Measurements from ENCODE around the gene ACIN1.

ACIN1 gene

DNA sequence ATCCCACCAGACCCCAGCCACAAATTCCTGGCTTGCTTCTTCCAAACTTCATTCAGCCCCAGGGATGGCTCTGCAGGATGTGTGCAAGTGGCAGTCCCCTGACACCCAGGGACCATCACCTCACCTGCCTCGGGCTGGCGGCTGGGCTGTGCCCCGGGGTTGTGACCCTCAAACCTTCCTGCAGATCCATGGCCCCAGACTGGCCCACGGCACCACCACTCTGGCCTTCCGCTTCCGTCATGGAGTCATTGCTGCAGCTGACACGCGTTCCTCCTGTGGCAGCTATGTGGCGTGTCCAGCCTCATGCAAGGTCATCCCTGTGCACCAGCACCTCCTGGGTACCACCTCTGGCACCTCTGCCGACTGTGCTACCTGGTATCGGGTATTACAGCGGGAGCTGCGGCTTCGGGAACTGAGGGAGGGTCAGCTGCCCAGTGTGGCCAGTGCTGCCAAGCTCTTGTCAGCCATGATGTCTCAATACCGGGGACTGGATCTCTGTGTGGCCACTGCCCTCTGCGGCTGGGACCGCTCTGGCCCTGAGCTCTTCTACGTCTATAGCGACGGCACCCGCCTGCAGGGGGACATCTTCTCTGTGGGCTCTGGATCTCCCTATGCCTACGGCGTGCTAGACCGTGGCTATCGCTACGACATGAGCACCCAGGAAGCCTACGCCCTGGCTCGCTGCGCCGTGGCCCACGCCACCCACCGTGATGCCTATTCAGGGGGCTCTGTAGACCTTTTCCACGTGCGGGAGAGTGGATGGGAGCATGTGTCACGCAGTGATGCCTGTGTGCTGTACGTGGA is 52.6 kb downstream of the ACIN1 start, which contains the start of gene PSMB11:
Gene PSMB11 (plus strand): TSS at position 51 of the 804 bp plus-strand sequence. CDS start 14 bp downstream, at position 65.
- TF ChIP-seq, protein P1, sequence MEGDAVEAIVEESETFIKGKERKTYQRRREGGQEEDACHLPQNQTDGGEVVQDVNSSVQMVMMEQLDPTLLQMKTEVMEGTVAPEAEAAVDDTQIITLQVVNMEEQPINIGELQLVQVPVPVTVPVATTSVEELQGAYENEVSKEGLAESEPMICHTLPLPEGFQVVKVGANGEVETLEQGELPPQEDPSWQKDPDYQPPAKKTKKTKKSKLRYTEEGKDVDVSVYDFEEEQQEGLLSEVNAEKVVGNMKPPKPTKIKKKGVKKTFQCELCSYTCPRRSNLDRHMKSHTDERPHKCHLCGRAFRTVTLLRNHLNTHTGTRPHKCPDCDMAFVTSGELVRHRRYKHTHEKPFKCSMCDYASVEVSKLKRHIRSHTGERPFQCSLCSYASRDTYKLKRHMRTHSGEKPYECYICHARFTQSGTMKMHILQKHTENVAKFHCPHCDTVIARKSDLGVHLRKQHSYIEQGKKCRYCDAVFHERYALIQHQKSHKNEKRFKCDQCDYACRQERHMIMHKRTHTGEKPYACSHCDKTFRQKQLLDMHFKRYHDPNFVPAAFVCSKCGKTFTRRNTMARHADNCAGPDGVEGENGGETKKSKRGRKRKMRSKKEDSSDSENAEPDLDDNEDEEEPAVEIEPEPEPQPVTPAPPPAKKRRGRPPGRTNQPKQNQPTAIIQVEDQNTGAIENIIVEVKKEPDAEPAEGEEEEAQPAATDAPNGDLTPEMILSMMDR (IDR thresholded peaks at IDR 0.05; ENCODE audit: control insufficient read depth, extremely low read depth, insufficient read depth): no peak
- DNase-seq (ENCODE audit: low read depth): no peak
- H3K4me3 ChIP-seq (ENCODE audit: low read depth, low read length): no peak within 1 kb of the TSS

GRCh38 chr14:23041729-23042128 is 53.2 kb downstream of the ACIN1 start:
- H3K4me3 ChIP-seq (ENCODE audit: low read depth, low read length): no peak overlapping the region
- no peak for DNase-seq (ENCODE audit: low read depth)
- TF ChIP-seq, protein P1 (IDR thresholded peaks at IDR 0.05; ENCODE audit: control insufficient read depth, extremely low read depth, insufficient read depth): no peak

- TF ChIP-seq, protein P1 (IDR thresholded peaks at IDR 0.05; ENCODE audit: control insufficient read depth, extremely low read depth, insufficient read depth): no peak
- H3K4me3 ChIP-seq (ENCODE audit: low read depth, low read length): no peak overlapping the region
Observed at GRCh38 chr14:23040100-23040499, 54.8 kb downstream of the ACIN1 start.

DNA sequence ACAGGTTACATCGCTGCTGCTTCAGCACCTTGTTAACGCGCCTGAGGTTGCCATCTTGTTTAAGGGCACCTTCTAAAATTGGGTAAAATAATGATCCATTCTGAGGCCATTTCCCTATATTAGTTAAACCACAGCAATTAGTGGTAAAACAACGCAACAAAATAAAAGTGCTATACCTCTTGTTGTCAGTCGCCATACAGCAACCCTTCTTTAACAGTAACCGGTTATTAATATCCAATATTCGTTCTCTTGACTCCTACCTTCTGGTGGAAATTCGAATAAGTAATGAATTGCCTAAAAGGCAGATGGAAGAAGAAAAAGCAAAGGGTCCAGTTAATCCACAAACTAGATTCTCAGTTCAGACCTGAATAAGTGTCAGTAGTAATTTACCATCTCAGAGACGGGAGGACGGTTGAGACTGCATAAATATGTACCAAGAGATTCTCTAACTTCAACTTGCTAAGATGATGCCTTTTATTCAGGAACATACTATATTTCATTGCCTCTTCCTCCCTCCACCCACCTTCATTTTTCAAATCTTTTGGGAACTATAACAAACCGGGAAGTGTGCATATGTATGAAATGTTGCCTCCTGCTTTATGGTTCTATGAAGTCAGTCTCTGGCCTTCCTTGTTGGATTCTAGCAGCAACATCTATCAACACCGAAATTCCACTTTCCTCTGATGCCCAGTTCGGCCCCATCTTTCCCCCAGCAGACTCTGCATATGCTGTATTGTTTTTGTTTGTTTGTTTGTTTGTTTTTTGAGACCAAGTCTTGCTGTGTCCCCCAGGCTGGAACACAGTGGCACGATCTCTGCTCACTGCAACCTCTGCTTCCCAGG is 59.4 kb downstream of the ACIN1 start:
- H3K4me3 ChIP-seq (ENCODE audit: low read depth, low read length): peak overlapping the region; percentile 93
- no peak for DNase-seq (ENCODE audit: low read depth)
- TF ChIP-seq, protein P1 (IDR thresholded peaks at IDR 0.05; ENCODE audit: control insufficient read depth, extremely low read depth, insufficient read depth): no peak

More at GRCh38 chr14:23040100-23040499, 54.8 kb downstream of the ACIN1 start:
- DNase-seq (ENCODE audit: low read depth): no peak

- TF ChIP-seq, protein P1 (IDR thresholded peaks at IDR 0.05; ENCODE audit: control insufficient read depth, extremely low read depth, insufficient read depth): no peak
- peak within 1 kb of the TSS; percentile 93 for H3K4me3 ChIP-seq (ENCODE audit: low read depth, low read length)
- DNase-seq (ENCODE audit: low read depth): peak; percentile 95
Observed at GRCh38 chr14:23034498-23035302, 60.2 kb downstream of the ACIN1 start, which contains the start of gene PSMB5. Gene PSMB5 (minus strand): TSS chr14:23034900. CDS start chr14:23034881, 19 bp downstream.

DNA sequence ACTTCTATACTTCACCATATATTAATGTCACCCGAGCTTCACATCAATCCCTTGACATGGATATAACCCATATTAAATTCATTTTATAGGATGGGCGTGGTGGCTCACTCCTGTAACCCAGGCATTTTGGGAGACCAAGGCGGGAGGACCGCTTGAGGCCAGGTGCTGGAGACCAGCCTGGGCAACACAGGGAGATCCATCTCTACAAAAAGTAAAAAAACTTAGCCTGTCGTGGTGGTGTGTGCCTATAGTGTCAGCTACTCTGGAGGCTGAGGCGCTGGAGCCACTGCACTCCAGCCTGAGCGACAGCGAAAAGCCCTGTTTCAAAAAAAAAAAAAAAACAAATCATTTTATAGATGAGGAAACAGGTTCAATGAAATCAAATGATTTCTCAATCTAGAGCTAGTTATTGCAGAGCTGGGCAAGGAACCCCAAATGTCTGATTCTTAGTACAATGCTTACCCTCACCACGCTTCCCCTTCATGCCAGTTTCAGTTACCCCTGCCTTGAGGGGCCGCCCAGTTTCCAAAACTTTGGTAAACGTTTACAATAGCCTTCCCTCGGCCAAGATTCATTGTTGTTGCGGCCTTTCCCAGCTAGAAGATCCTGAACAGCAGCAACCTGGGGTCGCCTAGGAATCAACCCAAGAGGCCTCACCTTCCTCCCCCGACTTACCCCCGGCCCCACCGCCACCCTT is 61.0 kb downstream of the ACIN1 start:
- no peak for DNase-seq (ENCODE audit: low read depth)
- peak overlapping the region; percentile 93 for H3K4me3 ChIP-seq (ENCODE audit: low read depth, low read length)
- TF ChIP-seq, protein P1 (IDR thresholded peaks at IDR 0.05; ENCODE audit: control insufficient read depth, extremely low read depth, insufficient read depth): no peak
